Karpas-422 (cell line): ENCODE measurements around the gene RPA4. TPM values are rescaled to one million over a fixed set of nuclear protein-coding genes. Genes with fewer than 3 reads are reported as not detected.
"Not testable (repeated sequence)": the region's sequence is repeated elsewhere in the genome, so short reads cannot be mapped to it uniquely, and the experiment has no call there.

ENCODE experiments used
- DNase-seq: peaks from one replicate; pipeline ENCODE4 v3.0.0-alpha.2; 2015
- H2AFZ ChIP-seq: fragments of 200-600 bp; sonication (generic); 2 replicates; pipeline ENCODE4 v1.6.1; 2014; ENCODE audit warnings: antibody characterized with exemption, low read length, mixed read lengths
- H3K27ac ChIP-seq: fragments of 200-600 bp; sonication (generic); 2 replicates; pipeline ENCODE4 v1.5.1; 2014; ENCODE audit warnings: mild to moderate bottlenecking, low read length, moderate library complexity
- H3K27me3 ChIP-seq: fragments of 200-600 bp; sonication (generic); 2 replicates; pipeline ENCODE4 v1.6.1; 2014; ENCODE audit warnings: low read length, mixed read lengths
- H3K36me3 ChIP-seq: fragments of 200-600 bp; sonication (generic); 2 replicates; pipeline ENCODE4 v1.6.1; 2014; ENCODE audit warnings: low read length, mixed read lengths; ENCODE audit not compliant: insufficient read depth
- H3K4me1 ChIP-seq: fragments of 200-600 bp; sonication (generic); 2 replicates; pipeline ENCODE4 v1.6.1; 2014; ENCODE audit warnings: mild to moderate bottlenecking, low read length, mixed read lengths
- H3K4me2 ChIP-seq: fragments of 200-600 bp; sonication (generic); 2 replicates; pipeline ENCODE4 v1.6.1; 2014; ENCODE audit warnings: low read length, low read depth, mild to moderate bottlenecking; ENCODE audit not compliant: poor library complexity, severe bottlenecking
- H3K4me3 ChIP-seq: fragments of 200-600 bp; sonication (generic); 2 replicates; pipeline ENCODE4 v1.5.1; 2014; ENCODE audit warnings: mild to moderate bottlenecking, antibody characterized with exemption, low read length, mixed read lengths
- H3K79me2 ChIP-seq: fragments of 200-600 bp; sonication (generic); 2 replicates; pipeline ENCODE4 v1.6.1; 2014; ENCODE audit warnings: mild to moderate bottlenecking, low read length, mixed read lengths
- H3K9ac ChIP-seq: fragments of 200-600 bp; sonication (generic); 2 replicates; pipeline ENCODE4 v1.6.0; 2014; ENCODE audit warnings: low read length
- H3K9me2 ChIP-seq: fragments of 200-600 bp; sonication (generic), shearing (Covaris generic); replicated peaks from 2 replicates; pipeline ENCODE4 v1.6.0; 2014; ENCODE audit warnings: mild to moderate bottlenecking, low read length, moderate library complexity; ENCODE audit not compliant: insufficient read depth
- H3K9me3 ChIP-seq: fragments of 300-700, 200-600 bp; sonication (generic); 2 replicates; pipeline ENCODE4 v1.6.1; 2014; ENCODE audit warnings: low read length, mixed read lengths
- H4K20me1 ChIP-seq: fragments of 200-600 bp; sonication (generic); 2 replicates; pipeline ENCODE4 v1.6.1; 2014; ENCODE audit warnings: mild to moderate bottlenecking, antibody characterized with exemption, low read length, low read depth; ENCODE audit not compliant: insufficient read depth
- total RNA-seq: library from RNA; depleted of rRNA; stranded (reverse); fragments of >200 nt; shearing (Covaris generic); gene quantifications from 2 replicates; pipeline ENCODE4 v1.2.3, GENCODE V29; 2014; ENCODE audit warnings: low replicate concordance

Gene RPA4
- total RNA-seq, 1 experiment from 2014 or later = not detected

GRCh38 chrX:96846841-96847240, 36.9 kb upstream of the RPA4 start:
- Histone ChIP-seq H3K4me2 (no peak overlapping the region), H3K9ac (no peak overlapping the region), H3K27me3 (no peaks in the 10 kb centered on the region), H3K36me3 (no peaks in the 10 kb centered on the region), H3K9me2 (no peaks in the 10 kb centered on the region), H2AFZ (no peak overlapping the region), H4K20me1 (no peaks in the 10 kb centered on the region), H3K4me1 (no peaks in the 10 kb centered on the region), H3K27ac (no peak overlapping the region), H3K79me2 (no peaks in the 10 kb centered on the region), H3K4me3 (no peak overlapping the region), H3K9me3 (no peaks in the 10 kb centered on the region)
- no peak for DNase-seq

- H2AFZ ChIP-seq, H3K9me3 ChIP-seq, H3K27me3 ChIP-seq, H3K9ac ChIP-seq, H3K4me3 ChIP-seq, H4K20me1 ChIP-seq, H3K4me1 ChIP-seq, DNase-seq, H3K4me2 ChIP-seq, H3K36me3 ChIP-seq, H3K79me2 ChIP-seq, H3K27ac ChIP-seq, H3K9me2 ChIP-seq: not testable (repeated sequence)
These were observed 24.3 kb upstream of the RPA4 start for GRCh38 chrX:96859422-96859821.

GRCh38 chrX:96861218-96861617, 22.5 kb upstream of the RPA4 start:
- H3K4me2 ChIP-seq = no peak overlapping the region

GRCh38 chrX:96861661-96862060, 22.0 kb upstream of the RPA4 start:
- H3K4me1 ChIP-seq = no peaks in the 10 kb centered on the region
- no peaks in the 10 kb centered on the region for H3K9me3 ChIP-seq
- no peak for DNase-seq
- no peaks in the 10 kb centered on the region for H3K79me2 ChIP-seq
- no peak overlapping the region for H3K9ac ChIP-seq
- no peaks in the 10 kb centered on the region for H4K20me1 ChIP-seq
- H2AFZ ChIP-seq = no peak overlapping the region
- H3K27ac ChIP-seq = no peak overlapping the region
- no peaks in the 10 kb centered on the region for H3K27me3 ChIP-seq
- H3K9me2 ChIP-seq = no peaks in the 10 kb centered on the region
- H3K36me3 ChIP-seq = no peaks in the 10 kb centered on the region
- no peak overlapping the region for H3K4me2 ChIP-seq
- no peak overlapping the region for H3K4me3 ChIP-seq

More at GRCh38 chrX:96861218-96861617, 22.5 kb upstream of the RPA4 start:
- Histone ChIP-seq H4K20me1 (no peaks in the 10 kb centered on the region), H3K4me1 (no peaks in the 10 kb centered on the region), H3K9ac (no peak overlapping the region), H3K36me3 (no peaks in the 10 kb centered on the region), H3K9me2 (no peaks in the 10 kb centered on the region), H3K27ac (no peak overlapping the region), H3K4me3 (no peak overlapping the region), H3K27me3 (no peaks in the 10 kb centered on the region), H3K79me2 (no peaks in the 10 kb centered on the region), H2AFZ (no peak overlapping the region), H3K9me3 (no peaks in the 10 kb centered on the region)
- DNase-seq = no peak

- H3K27ac ChIP-seq = no peak overlapping the region
- no peaks in the 10 kb centered on the region for H4K20me1 ChIP-seq
- H3K9me3 ChIP-seq = no peaks in the 10 kb centered on the region
- H2AFZ ChIP-seq = no peak overlapping the region
- 0 out of 2 replicates have a peak, but pooled peaks cover 3% of the 10 kb centered on the region for H3K9me2 ChIP-seq
- no peak for DNase-seq
- H3K4me3 ChIP-seq = no peak overlapping the region
- no peaks in the 10 kb centered on the region for H3K36me3 ChIP-seq
- H3K27me3 ChIP-seq = no peaks in the 10 kb centered on the region
- H3K9ac ChIP-seq = no peak overlapping the region
- H3K79me2 ChIP-seq = no peaks in the 10 kb centered on the region
- no peak overlapping the region for H3K4me2 ChIP-seq
- no peaks in the 10 kb centered on the region for H3K4me1 ChIP-seq
These were observed 319 bp downstream of the RPA4 start for GRCh38 chrX:96884027-96884426.

GRCh38 chrX:96889726-96890125, 6.0 kb downstream of the RPA4 start:
- no peak overlapping the region for H2AFZ ChIP-seq
- no peaks in the 10 kb centered on the region for H3K9me3 ChIP-seq
- no peak for DNase-seq
- no peaks in the 10 kb centered on the region for H3K9me2 ChIP-seq
- no peaks in the 10 kb centered on the region for H4K20me1 ChIP-seq
- no peak overlapping the region for H3K4me2 ChIP-seq
- no peak overlapping the region for H3K4me3 ChIP-seq
- H3K79me2 ChIP-seq = no peaks in the 10 kb centered on the region
- no peak overlapping the region for H3K27ac ChIP-seq
- no peaks in the 10 kb centered on the region for H3K4me1 ChIP-seq
- no peak overlapping the region for H3K9ac ChIP-seq
- H3K36me3 ChIP-seq = no peaks in the 10 kb centered on the region
- H3K27me3 ChIP-seq = no peaks in the 10 kb centered on the region

GRCh38 chrX:96906741-96907140, 23.0 kb downstream of the RPA4 start:
- Histone ChIP-seq H3K36me3 (no peaks in the 10 kb centered on the region), H4K20me1 (no peaks in the 10 kb centered on the region), H3K27ac (no peak overlapping the region), H3K9ac (no peak overlapping the region), H3K9me2 (no peaks in the 10 kb centered on the region), H3K79me2 (no peaks in the 10 kb centered on the region), H2AFZ (no peak overlapping the region), H3K4me1 (no peaks in the 10 kb centered on the region), H3K4me3 (no peak overlapping the region), H3K9me3 (no peaks in the 10 kb centered on the region), H3K27me3 (no peaks in the 10 kb centered on the region), H3K4me2 (no peak overlapping the region)
- DNase-seq = no peak

- no peak overlapping the region for H3K4me2 ChIP-seq
- no peaks in the 10 kb centered on the region for H3K27me3 ChIP-seq
- no peak overlapping the region for H2AFZ ChIP-seq
- H3K9me3 ChIP-seq = no peaks in the 10 kb centered on the region
- no peaks in the 10 kb centered on the region for H3K36me3 ChIP-seq
- H3K27ac ChIP-seq = no peak overlapping the region
- H3K4me1 ChIP-seq = no peaks in the 10 kb centered on the region
- H3K9ac ChIP-seq = no peak overlapping the region
- H3K4me3 ChIP-seq = no peak overlapping the region
- no peaks in the 10 kb centered on the region for H3K79me2 ChIP-seq
- no peaks in the 10 kb centered on the region for H4K20me1 ChIP-seq
- no peak for DNase-seq
- H3K9me2 ChIP-seq = no peaks in the 10 kb centered on the region
These were observed 24.0 kb downstream of the RPA4 start for GRCh38 chrX:96907516-96908272.
